Measurements from ENCODE around the gene SERPINC1. TPM values are rescaled to one million over a fixed set of nuclear protein-coding genes. Genes with fewer than 3 reads are reported as not detected.

The SERPINC1 gene
- total RNA-seq, 1 donor from 2014 or later, result 3.7 TPM

- no peak for DNase-seq (ENCODE audit: low spot score in 2 of 2)
- TF ChIP-seq, protein P1, sequence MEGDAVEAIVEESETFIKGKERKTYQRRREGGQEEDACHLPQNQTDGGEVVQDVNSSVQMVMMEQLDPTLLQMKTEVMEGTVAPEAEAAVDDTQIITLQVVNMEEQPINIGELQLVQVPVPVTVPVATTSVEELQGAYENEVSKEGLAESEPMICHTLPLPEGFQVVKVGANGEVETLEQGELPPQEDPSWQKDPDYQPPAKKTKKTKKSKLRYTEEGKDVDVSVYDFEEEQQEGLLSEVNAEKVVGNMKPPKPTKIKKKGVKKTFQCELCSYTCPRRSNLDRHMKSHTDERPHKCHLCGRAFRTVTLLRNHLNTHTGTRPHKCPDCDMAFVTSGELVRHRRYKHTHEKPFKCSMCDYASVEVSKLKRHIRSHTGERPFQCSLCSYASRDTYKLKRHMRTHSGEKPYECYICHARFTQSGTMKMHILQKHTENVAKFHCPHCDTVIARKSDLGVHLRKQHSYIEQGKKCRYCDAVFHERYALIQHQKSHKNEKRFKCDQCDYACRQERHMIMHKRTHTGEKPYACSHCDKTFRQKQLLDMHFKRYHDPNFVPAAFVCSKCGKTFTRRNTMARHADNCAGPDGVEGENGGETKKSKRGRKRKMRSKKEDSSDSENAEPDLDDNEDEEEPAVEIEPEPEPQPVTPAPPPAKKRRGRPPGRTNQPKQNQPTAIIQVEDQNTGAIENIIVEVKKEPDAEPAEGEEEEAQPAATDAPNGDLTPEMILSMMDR (IDR thresholded peaks at IDR 0.05), result no peak
- intact Hi-C loops (cut with DNase I), result no loop called here
- Histone ChIP-seq H3K27me3 (no peaks in the 10 kb centered on the region), H3K9me3 (no peaks in the 10 kb centered on the region), H3K27ac (no peak overlapping the region), H3K36me3 (no peaks in the 10 kb centered on the region), H3K4me3 (no peak overlapping the region), H3K4me1 (no peaks in the 10 kb centered on the region)
Measured at GRCh38 chr1:173920861-173921260, 3.7 kb upstream of the SERPINC1 start.

DNA sequence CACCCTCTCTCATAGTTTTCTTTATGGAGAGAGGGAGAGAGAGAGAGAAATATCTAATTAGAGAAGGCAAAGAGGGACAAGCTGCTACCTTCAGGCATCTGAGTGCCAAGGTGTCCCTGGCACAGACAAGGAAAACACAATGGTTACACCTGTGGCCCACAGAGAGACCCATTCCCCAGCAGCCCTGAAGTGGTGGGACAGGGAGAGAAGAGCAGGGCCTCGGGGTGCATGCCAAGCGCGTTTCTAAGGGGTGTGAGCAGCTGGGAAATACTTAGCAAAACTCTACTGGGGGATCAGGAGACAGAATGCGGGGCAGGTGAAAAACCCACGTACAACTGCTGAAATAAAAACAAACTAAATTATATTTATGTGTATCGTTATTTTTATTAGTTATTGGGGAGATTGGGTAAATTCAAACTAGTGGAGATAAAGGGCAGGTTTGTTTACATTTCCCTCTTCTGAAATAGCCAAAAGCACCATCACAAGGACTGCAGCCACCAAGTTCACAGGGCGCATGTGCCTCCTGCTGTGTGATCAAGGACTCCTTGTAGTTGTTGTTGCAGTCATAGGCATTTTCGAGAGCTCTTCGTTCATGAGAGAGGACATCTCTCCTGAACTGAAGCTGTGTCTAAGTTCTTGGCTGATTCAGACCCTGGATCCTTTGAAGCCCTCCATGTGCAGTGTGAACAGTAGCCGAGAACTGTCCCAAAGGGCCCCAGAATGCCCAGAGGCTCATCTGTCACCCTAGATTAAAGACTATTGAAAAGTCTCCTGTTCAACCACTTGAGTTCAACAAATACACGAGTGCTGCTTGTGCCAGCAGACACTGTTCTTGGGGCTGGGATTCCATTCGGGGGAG lies 737 bp upstream of the SERPINC1 start:
- Histone ChIP-seq H3K27me3 (no peaks in the 10 kb centered on the region), H3K4me3 (no peak overlapping the region), H3K4me1 (no peaks in the 10 kb centered on the region), H3K27ac (no peak overlapping the region), H3K9me3 (no peaks in the 10 kb centered on the region), H3K36me3 (no peaks in the 10 kb centered on the region)
- TF ChIP-seq, protein P1 (IDR thresholded peaks at IDR 0.05), result no peak
- intact Hi-C loops (cut with DNase I), result no loop called here
- no peak for DNase-seq (ENCODE audit: low spot score in 2 of 2)

DNA sequence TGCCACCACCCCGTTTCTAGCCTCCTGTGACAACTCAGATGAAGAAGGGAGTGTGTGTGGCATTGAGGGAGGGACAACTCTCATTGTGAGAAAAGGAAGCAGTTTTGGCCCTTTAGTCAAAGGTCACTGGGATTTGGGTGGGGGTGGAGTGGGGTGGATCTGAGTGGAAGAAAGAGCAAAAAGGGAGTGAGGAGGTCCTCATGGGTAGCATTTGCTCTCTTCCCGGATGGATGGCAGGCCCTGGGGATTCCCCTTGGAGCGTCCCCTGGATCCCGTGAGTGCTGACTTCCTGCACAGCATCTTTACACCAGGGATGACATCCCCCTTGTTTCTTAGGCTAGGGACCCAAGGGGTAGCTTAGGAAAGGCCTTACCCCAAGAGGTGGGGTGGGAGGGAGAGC lies 460 bp downstream of the SERPINC1 start:
- no peaks in the 10 kb centered on the region for H3K27me3 ChIP-seq
- DNase-seq (ENCODE audit: low spot score in 2 of 2), result no peak
- TF ChIP-seq, protein P1 (IDR thresholded peaks at IDR 0.05), result no peak
- no peak overlapping the region for H3K4me3 ChIP-seq
- no peaks in the 10 kb centered on the region for H3K4me1 ChIP-seq
- no peak overlapping the region for H3K27ac ChIP-seq
- no peaks in the 10 kb centered on the region for H3K9me3 ChIP-seq
- intact Hi-C loops (cut with DNase I), result no loop called here
- H3K36me3 ChIP-seq, result no peaks in the 10 kb centered on the region

DNA sequence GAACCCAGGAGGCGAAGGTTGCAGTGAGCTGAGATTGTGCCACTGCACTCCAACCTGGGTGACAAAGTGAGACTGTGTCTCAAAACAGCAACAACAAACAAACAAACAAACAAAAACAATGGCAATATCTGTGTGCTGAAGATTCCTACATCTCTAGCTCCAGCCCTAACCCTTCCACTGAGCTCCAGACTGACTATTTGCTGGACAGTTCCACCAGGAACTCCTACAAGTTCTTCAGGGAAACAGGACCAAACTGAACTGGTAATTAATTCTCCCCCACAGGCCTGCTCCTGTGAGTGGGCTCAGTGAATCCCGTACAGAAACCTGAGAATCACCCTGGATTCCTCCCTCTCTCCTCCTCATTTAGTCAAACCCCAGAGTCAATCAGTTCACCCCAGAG lies 1.5 kb downstream of the SERPINC1 start:
- Histone ChIP-seq H3K27me3 (no peaks in the 10 kb centered on the region), H3K9me3 (no peaks in the 10 kb centered on the region), H3K36me3 (no peaks in the 10 kb centered on the region), H3K4me1 (no peaks in the 10 kb centered on the region), H3K27ac (no peak overlapping the region), H3K4me3 (no peak overlapping the region)
- DNase-seq (ENCODE audit: low spot score in 2 of 2), result no peak
- intact Hi-C loops (cut with DNase I), result no loop called here
- TF ChIP-seq, protein P1 (IDR thresholded peaks at IDR 0.05), result no peak

- Histone ChIP-seq H3K4me3 (no peak overlapping the region), H3K4me1 (no peaks in the 10 kb centered on the region), H3K9me3 (no peaks in the 10 kb centered on the region), H3K27me3 (no peaks in the 10 kb centered on the region), H3K36me3 (no peaks in the 10 kb centered on the region), H3K27ac (no peak overlapping the region)
- intact Hi-C loops (cut with DNase I), result no loop called here
- DNase-seq (ENCODE audit: low spot score in 2 of 2), result no peak
- TF ChIP-seq, protein P1 (IDR thresholded peaks at IDR 0.05), result no peak
Measured at GRCh38 chr1:173914366-173914871, 2.7 kb downstream of the SERPINC1 start.
